Measurements from ENCODE around the gene NEDD4L.

GRCh38 chr18:58055890-58056558 is 12.0 kb downstream of the NEDD4L start:
- no peak for TF ChIP-seq KLF1 (tag by site-specific recombination; IDR thresholded peaks at IDR 0.05)
- no peak for TF ChIP-seq CTCF (tag by site-specific recombination; IDR thresholded peaks at IDR 0.05)
- TF ChIP-seq ZNF654 (tag by site-specific recombination; IDR thresholded peaks at IDR 0.05; ENCODE audit: low read depth) = no peak
- TF ChIP-seq BCL11A (tag by site-specific recombination; IDR thresholded peaks at IDR 0.05; ENCODE audit: low read depth) = no peak
- TF ChIP-seq ZIC2 (tag by site-specific recombination; IDR thresholded peaks at IDR 0.05) = no peak
- TF ChIP-seq PATZ1 (tag by site-specific recombination; IDR thresholded peaks at IDR 0.05) = no peak
- TF ChIP-seq AEBP2 (tag by site-specific recombination; IDR thresholded peaks at IDR 0.05; ENCODE audit: borderline replicate concordance) = no peak
- no peak for TF ChIP-seq GLI4 (tag by site-specific recombination; IDR thresholded peaks at IDR 0.05)
- TF ChIP-seq REST (tag by site-specific recombination; IDR thresholded peaks at IDR 0.05) = no peak
- TF ChIP-seq OSR2 (tag by site-specific recombination; IDR thresholded peaks at IDR 0.05) = no peak
- no peak for TF ChIP-seq ZBTB11 (tag by site-specific recombination; conservative IDR thresholded peaks at IDR 0.05; ENCODE audit: low read depth)
- no peak for TF ChIP-seq ZNF600 (tag by site-specific recombination; IDR thresholded peaks at IDR 0.05)
